Astrocyte of the cerebellum (primary cell): ENCODE measurements around the gene PAX7.

Experiments used
- DNase-seq: peaks from one replicate; pipeline ENCODE4 v3.0.0-alpha.2; 2011; ENCODE audit warnings: low read depth
- H3K4me3 ChIP-seq: 2 replicates; pipeline ENCODE4 v1.5.1; 2011; ENCODE audit warnings: mild to moderate bottlenecking, low read depth, low read length, moderate library complexity
- in situ Hi-C: cut with HindIII; loops from 2 replicates; pipeline ENCODE4 v1.10.0; 2017; ENCODE audit warnings: low sequenced_read_pairs
- TF ChIP-seq, protein P1 (sequence below): IDR thresholded peaks from 2 replicates; pipeline ENCODE4 v1.5.1; 2012; ENCODE audit warnings: low read length, low read depth, moderate library complexity, mild to moderate bottlenecking; ENCODE audit errors: missing control alignments

PAX7 gene

DNA sequence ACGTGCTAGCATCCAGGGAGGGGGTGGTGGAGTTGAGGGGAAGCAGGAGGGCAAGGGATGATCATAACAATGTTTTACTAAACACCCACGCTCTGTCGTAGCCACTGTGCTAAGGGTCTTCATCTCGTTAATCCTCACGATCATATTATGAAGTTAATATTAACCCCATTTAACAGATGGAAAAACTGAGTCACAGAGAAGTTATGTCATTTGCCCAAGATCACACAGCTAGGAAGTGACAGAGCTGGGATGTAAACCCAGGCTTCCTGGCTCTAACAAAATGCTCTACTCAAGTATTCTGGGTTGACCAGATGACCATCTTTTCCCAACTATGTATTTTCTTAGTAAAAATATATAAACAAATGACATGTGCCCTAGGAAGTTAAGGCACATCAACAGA, 140.2 kb downstream of the PAX7 start:
- no peak overlapping the region for H3K4me3 ChIP-seq
- in situ Hi-C loops: no loop called here
- TF ChIP-seq, protein P1, sequence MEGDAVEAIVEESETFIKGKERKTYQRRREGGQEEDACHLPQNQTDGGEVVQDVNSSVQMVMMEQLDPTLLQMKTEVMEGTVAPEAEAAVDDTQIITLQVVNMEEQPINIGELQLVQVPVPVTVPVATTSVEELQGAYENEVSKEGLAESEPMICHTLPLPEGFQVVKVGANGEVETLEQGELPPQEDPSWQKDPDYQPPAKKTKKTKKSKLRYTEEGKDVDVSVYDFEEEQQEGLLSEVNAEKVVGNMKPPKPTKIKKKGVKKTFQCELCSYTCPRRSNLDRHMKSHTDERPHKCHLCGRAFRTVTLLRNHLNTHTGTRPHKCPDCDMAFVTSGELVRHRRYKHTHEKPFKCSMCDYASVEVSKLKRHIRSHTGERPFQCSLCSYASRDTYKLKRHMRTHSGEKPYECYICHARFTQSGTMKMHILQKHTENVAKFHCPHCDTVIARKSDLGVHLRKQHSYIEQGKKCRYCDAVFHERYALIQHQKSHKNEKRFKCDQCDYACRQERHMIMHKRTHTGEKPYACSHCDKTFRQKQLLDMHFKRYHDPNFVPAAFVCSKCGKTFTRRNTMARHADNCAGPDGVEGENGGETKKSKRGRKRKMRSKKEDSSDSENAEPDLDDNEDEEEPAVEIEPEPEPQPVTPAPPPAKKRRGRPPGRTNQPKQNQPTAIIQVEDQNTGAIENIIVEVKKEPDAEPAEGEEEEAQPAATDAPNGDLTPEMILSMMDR: no peak
- no peak for DNase-seq

DNA sequence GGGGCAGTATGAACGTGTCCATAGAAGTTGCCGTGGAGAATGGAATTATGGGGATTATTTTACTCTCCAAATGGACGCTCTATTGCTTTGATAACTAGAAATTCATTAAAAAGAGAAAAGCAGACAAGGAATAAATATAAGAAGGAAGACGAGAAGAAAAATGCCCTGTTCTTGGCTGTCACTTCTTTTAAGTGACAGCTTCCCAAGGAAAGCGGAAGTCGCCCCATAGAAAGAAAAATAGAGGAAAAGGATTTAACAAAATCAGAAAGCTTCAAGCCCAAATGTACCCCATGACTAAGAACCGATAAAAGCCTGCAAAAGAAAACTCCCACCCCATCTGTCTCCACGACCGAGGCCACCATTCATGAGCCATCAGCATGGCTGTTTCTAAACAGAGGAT, 143.1 kb downstream of the PAX7 start:
- in situ Hi-C loops: no loop called here
- TF ChIP-seq, protein P1: no peak
- no peak for DNase-seq
- no peak overlapping the region for H3K4me3 ChIP-seq

DNA sequence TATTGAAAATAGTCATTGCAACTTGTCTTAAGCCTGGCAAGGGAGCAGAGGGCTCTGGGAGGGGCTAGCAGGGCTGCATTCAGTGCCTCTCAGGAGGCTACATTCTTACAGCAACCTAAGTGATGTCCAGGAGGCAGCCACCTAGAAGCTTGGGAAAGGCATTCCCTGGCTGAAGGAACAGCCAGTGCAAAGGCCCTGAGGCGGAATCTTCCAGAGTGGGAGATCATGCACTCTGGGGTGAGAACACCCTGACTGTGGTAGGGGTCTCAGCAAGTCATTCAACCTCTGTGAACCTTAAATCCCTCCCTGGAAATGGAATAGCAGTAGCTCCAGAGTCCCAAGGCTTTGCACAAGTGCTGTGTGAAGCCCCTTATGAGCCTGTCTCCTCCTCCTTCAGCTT, 144.7 kb downstream of the PAX7 start:
- TF ChIP-seq, protein P1: no peak
- no peak for DNase-seq
- in situ Hi-C loops: no loop called here
- H3K4me3 ChIP-seq: no peak overlapping the region

DNA sequence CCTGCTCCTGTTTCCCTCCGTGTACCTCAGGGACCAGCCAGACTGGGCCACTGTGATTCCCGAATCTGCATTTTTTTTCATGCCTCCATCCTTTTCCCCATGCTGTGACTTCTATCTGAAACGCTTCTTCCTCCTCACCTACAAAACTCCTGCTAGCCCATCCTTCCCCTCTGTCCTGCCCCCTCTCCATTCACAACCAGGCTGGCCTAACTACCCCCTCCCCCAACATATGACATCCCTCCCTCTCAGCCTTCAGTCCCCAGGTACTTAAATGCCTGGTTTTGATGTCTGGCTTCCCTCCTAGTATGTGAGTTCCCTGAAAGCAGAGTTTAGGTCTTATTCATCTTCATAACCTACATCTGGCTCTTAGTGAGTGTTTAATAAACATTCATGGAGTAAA, 146.1 kb downstream of the PAX7 start:
- in situ Hi-C loops: no loop called here
- TF ChIP-seq, protein P1: no peak
- no peak overlapping the region for H3K4me3 ChIP-seq
- DNase-seq: no peak

DNA sequence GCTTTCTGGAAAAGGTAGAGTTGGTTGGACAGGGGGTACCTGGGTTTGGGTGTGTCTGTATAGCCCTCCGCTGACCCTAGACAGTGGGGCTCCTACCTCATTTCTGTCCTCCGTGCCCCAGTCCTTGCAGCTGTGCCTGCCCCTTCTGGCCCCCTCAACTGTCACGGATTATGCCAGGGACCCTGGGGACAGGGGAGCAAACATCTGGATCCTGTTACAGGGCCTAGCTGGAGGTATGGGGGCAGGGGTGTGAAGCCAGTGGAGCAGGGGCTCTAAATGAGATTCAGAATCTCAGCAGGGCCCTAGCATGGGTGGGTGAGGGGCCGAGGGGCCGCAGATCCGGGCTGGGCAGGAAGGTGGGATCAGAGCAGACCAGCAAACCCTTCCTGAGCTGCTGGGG, 147.8 kb downstream of the PAX7 start:
- TF ChIP-seq, protein P1: no peak
- no peak for DNase-seq

DNA sequence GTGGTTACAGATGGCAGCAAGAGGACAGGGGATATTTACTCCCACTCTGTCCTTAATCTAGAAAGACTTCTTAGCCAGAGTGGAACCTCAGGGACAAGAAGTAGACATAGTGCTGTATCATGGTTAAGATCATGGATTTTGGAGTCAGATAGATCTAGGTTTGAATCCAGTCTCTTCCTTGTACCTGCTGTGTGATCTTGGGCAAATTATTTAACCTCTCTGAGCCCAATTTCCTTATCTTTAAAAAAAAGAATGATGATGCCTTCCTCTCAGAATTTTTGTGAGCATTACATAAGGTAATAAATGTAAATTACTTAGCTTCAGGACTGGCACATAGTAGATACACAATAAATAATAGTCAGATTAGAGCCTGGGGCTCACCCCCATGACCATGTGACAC, 150.4 kb downstream of the PAX7 start:
- TF ChIP-seq, protein P1: no peak
- DNase-seq: no peak
- no peak overlapping the region for H3K4me3 ChIP-seq
- in situ Hi-C loops: no loop called here

More for the DNA sequence above, 147.8 kb downstream of the PAX7 start:
- no peak overlapping the region for H3K4me3 ChIP-seq
- in situ Hi-C loops: no loop called here
